ENCODE measurements around the gene APBB2. TPM values are rescaled to one million over a fixed set of nuclear protein-coding genes. Genes with fewer than 3 reads are reported as not detected.

APBB2 gene
- total RNA-seq, 2 experiments from 2014 or later, result 0.22 TPM; not detected in 1

- ATAC-seq (ENCODE audit: poor library complexity) (no peak), DNase-seq (peak in 2 of 14 experiments; percentile 9 to 20)
- ChIA-PET CTCF (no interaction called here), POLR2A (no interaction called here)
- no peak overlapping the region for H3K4me3 Mint-ChIP-seq
- peaks cover 24% of the 10 kb centered on the region for H3K27me3 Mint-ChIP-seq
- intact Hi-C loops (cut with DNase I, micrococcal nuclease), result loop anchor here in 1 of 2 experiments (10.0 kb wide), 1 partner anchor 238 kb away; the partner anchor contains the start of gene APBB2
- no peaks in the 10 kb centered on the region for H3K4me1 ChIP-seq (ENCODE audit: insufficient read depth, low read length)
- no peaks in the 10 kb centered on the region for H3K36me3 Mint-ChIP-seq (ENCODE audit: low read depth)
- no peak overlapping the region for H3K4me3 ChIP-seq (ENCODE audit: low read length)
- TF ChIP-seq CTCF (IDR thresholded peaks at IDR 0.05), result no peak
- H3K9me3 Mint-ChIP-seq, result no peaks in the 10 kb centered on the region
- H3K36me3 ChIP-seq (ENCODE audit: insufficient read depth, low read length), result no peaks in the 10 kb centered on the region
- H3K4me1 Mint-ChIP-seq (ENCODE audit: low read depth), result no peaks in the 10 kb centered on the region
- H3K27me3 ChIP-seq (ENCODE audit: control insufficient read depth in 1 of 2, insufficient read depth in 2 of 2, low read length in 2 of 2), result peaks cover 0 to 2% of the 10 kb centered on the region in 2 experiments
- no peak overlapping the region for H3K27ac Mint-ChIP-seq
- H3K27ac ChIP-seq (ENCODE audit: low read depth in 1 of 2, low read length in 2 of 2), result no peak overlapping the region
- H3K9me3 ChIP-seq (ENCODE audit: control insufficient read depth in 1 of 2, insufficient read depth in 1 of 2, low read length in 2 of 2), result peaks cover 0 to 4% of the 10 kb centered on the region in 2 experiments
Measured at GRCh38 chr4:40976343-40976742, 238.0 kb downstream of the APBB2 start.

- Histone ChIP-seq H3K27me3 (ENCODE audit: control insufficient read depth in 1 of 2, insufficient read depth in 2 of 2, low read length in 2 of 2) (peaks cover 0 to 2% of the 10 kb centered on the region in 2 experiments), H3K9me3 (ENCODE audit: control insufficient read depth in 1 of 2, insufficient read depth in 1 of 2, low read length in 2 of 2) (no peaks in the 10 kb centered on the region), H3K4me1 (ENCODE audit: insufficient read depth, low read length) (no peaks in the 10 kb centered on the region), H3K36me3 (ENCODE audit: insufficient read depth, low read length) (no peaks in the 10 kb centered on the region), H3K27ac (ENCODE audit: low read depth in 1 of 2, low read length in 2 of 2) (no peak overlapping the region), H3K4me3 (ENCODE audit: low read length) (no peak overlapping the region)
- POLR2A ChIA-PET, result no interaction called here
- no peaks in the 10 kb centered on the region for H3K4me1 Mint-ChIP-seq (ENCODE audit: low read depth)
- peaks cover 34% of the 10 kb centered on the region for H3K27me3 Mint-ChIP-seq
- intact Hi-C loops (cut with DNase I, micrococcal nuclease), result loop anchor here in 1 of 2 experiments (10.0 kb wide), 1 partner anchor 242 kb away; the partner anchor contains the start of gene APBB2
- ATAC-seq (ENCODE audit: poor library complexity) (no peak), DNase-seq (no peak)
- no peaks in the 10 kb centered on the region for H3K36me3 Mint-ChIP-seq (ENCODE audit: low read depth)
- no peaks in the 10 kb centered on the region for H3K9me3 Mint-ChIP-seq
- CTCF ChIA-PET, result no interaction called here
- H3K4me3 Mint-ChIP-seq, result no peak overlapping the region
- no peak overlapping the region for H3K27ac Mint-ChIP-seq
- no peak for TF ChIP-seq CTCF (IDR thresholded peaks at IDR 0.05)
Measured at GRCh38 chr4:40972722-40973121, 241.6 kb downstream of the APBB2 start.

GRCh38 chr4:40971338-40971737 lies 243.0 kb downstream of the APBB2 start:
- Mint-ChIP-seq H3K27ac (no peak overlapping the region), H3K27me3 (peaks cover 31% of the 10 kb centered on the region), H3K9me3 (no peaks in the 10 kb centered on the region), H3K4me3 (no peak overlapping the region), H3K36me3 (ENCODE audit: low read depth) (no peaks in the 10 kb centered on the region), H3K4me1 (ENCODE audit: low read depth) (no peaks in the 10 kb centered on the region)
- intact Hi-C loops (cut with DNase I, micrococcal nuclease), result loop anchor here in 1 of 2 experiments (10.0 kb wide), 1 partner anchor 243 kb away; the partner anchor contains the start of gene APBB2
- Histone ChIP-seq H3K4me3 (ENCODE audit: low read length) (no peak overlapping the region), H3K27ac (ENCODE audit: low read depth in 1 of 2, low read length in 2 of 2) (no peak overlapping the region), H3K27me3 (ENCODE audit: control insufficient read depth in 1 of 2, insufficient read depth in 2 of 2, low read length in 2 of 2) (peaks cover 0 to 2% of the 10 kb centered on the region in 2 experiments), H3K36me3 (ENCODE audit: insufficient read depth, low read length) (no peaks in the 10 kb centered on the region), H3K9me3 (ENCODE audit: control insufficient read depth in 1 of 2, insufficient read depth in 1 of 2, low read length in 2 of 2) (peaks cover 0 to 6% of the 10 kb centered on the region in 2 experiments), H3K4me1 (ENCODE audit: insufficient read depth, low read length) (no peaks in the 10 kb centered on the region)
- no peak for DNase-seq
- TF ChIP-seq CTCF (IDR thresholded peaks at IDR 0.05), result no peak
- CTCF ChIA-PET, result no interaction called here
- no peak for ATAC-seq (ENCODE audit: poor library complexity)
- POLR2A ChIA-PET, result no interaction called here
